Heart left ventricle (tissue), 16 donors: ENCODE results near the gene ZNF784. TPM values are rescaled to one million over a fixed set of nuclear protein-coding genes. Genes with fewer than 3 reads are reported as not detected.

Experiments
- ATAC-seq, 4 donors: fragments of 200-7000 bp; cut with Tn5 transposase; one replicate each; pipeline ENCODE4 v1.9.1; 2020 to 2022; ENCODE audit warnings: moderate library complexity in 4 of 4, mild to moderate bottlenecking in 3 of 4, moderate number of reproducible peaks in 1 of 4
- DNase-seq, 5 donors: peaks; one replicate each; pipeline ENCODE4 v3.0.0-alpha.2; 2020
- H3K27ac ChIP-seq, 12 donors: fragments of 200-600 bp; sonication (generic) in 4 of 12; one replicate each; pipeline versions ENCODE4 v1.5.0 to v1.8.0; 2016 to 2022; ENCODE audit warnings: mild to moderate bottlenecking in 2 of 12
- H3K27me3 ChIP-seq, 9 donors: fragments of 200-600 bp; sonication (generic) in 2 of 9; one replicate each; pipeline versions ENCODE4 v1.5.1 to v1.8.0; 2016 to 2022; ENCODE audit warnings: mild to moderate bottlenecking in 3 of 9
- H3K36me3 ChIP-seq, 9 donors: fragments of 200-600 bp; sonication (generic) in 2 of 9; one replicate each; pipeline versions ENCODE4 v1.5.0 to v1.8.0; 2018 to 2022; ENCODE audit warnings: mild to moderate bottlenecking in 2 of 9
- H3K4me1 ChIP-seq, 12 donors: fragments of 200-600 bp; sonication (generic) in 4 of 12; one replicate each; pipeline versions ENCODE4 v1.5.0 to v1.8.0; 2016 to 2022; ENCODE audit warnings: mild to moderate bottlenecking in 3 of 12
- H3K4me3 ChIP-seq, 12 donors: fragments of 200-600 bp; sonication (generic) in 4 of 12; one replicate each; pipeline versions ENCODE4 v1.5.0 to v1.8.0; 2017 to 2022; ENCODE audit warnings: mild to moderate bottlenecking in 9 of 12, moderate library complexity in 4 of 12
- H3K9me3 ChIP-seq, 12 donors: fragments of 200-600 bp; sonication (generic) in 4 of 12; one replicate each; pipeline versions ENCODE4 v1.5.0 to v1.8.0; 2016 to 2022; ENCODE audit warnings: mild to moderate bottlenecking in 1 of 12
- POLR2A ChIP-seq, 2 donors: fragments of 450-650 bp; IDR thresholded peaks; one replicate each; pipeline ENCODE4 v1.6.1; 2017; ENCODE audit warnings: antibody characterized with exemption in 2 of 2, mild to moderate bottlenecking in 2 of 2, moderate library complexity in 2 of 2
- WGBS, 4 donors: extraction: QIAGEN DNeasy Blood & Tissue Kit in 2 of 4; methylation state at CpG; one replicate each; pipeline versions ENCODE4 v1.1.5 to v1.1.7; 2013 to 2018; 5-methylcytosine and 5-hydroxymethylcytosine counted together
- intact Hi-C, 10 donors: fragments of 100-400 bp; cut with DNase I; formaldehyde crosslinking; loops; one replicate each; pipeline versions ENCODE4 v1.11.1 to v1.14.2; 2022
- polyA plus RNA-seq, 2 donors: library from polyadenylated mRNA; stranded (reverse); fragments of 200-250 nt; gene quantifications; one replicate each; pipeline ENCODE4 v1.2.3, GENCODE V29; 2013
- total RNA-seq, 9 donors: library from RNA; depleted of rRNA in 2 of 9; stranded (reverse); fragments of >200 nt in 2 of 9; fragmentation: NEBNext Ultra II Directional in 3 of 9; extraction: Animal tissue kit (Norgen Biotek cat#: 25700) in 3 of 9; gene quantifications; one replicate each; pipeline versions ENCODE4 v1.1.0 to v1.2.4, GENCODE V29; 2016 to 2023
- TF ChIP-seq, protein P1 (sequence below), 12 donors: fragments of 200-600 bp; sonication (generic) in 4 of 12; IDR thresholded peaks; one replicate each; pipeline versions ENCODE4 v1.5.0 to v1.8.0; 2018 to 2022; ENCODE audit warnings: antibody characterized with exemption in 12 of 12, mild to moderate bottlenecking in 5 of 12
- donor health status: ischemic (EF 13 %, LVEDD 7.1; RV severe dilation, severe dysfunction).
- donor health status: healthy with polysubstance abuse.
- donor health status: DM: no; HTN: yes; CAD: no.
- donor health status: DM: no; HTN: no; CAD: no.
- donor health status: ischemic (EF 25% LVEDD 6.9; RV normal size, moderate dysfunction).
- donor health status: ischemic (EF 25% LVEDD 5.7; RV mildly dilated, moderate dysfunction).
- donor health status: healthy.
- donor health status: DM: yes; HTN: yes; CAD: no.
- donor health status: ischemic (EF 35%, LVEDD 5.7; RV mildly dilated, moderate dysfunction).
- donor health status: nonischemic (EF 11% LVEDD 7.7; RV severe dilation, severe dysfunction).
- donor health status: DM: yes; HTN: yes; CAD: no.
- donor health status: PGD.
- donor health status: ischemic (EF 29% LVEDD 5.4; RV normal size, mild dysfunction).
- donor health status: nonischemic (EF 23%, LVEDD 6.1; RV moderate dilation, normal function).

The ZNF784 gene
- total and polyA plus RNA-seq, 11 donors: 6.7 to 15.8 (median 9.2) TPM

DNA sequence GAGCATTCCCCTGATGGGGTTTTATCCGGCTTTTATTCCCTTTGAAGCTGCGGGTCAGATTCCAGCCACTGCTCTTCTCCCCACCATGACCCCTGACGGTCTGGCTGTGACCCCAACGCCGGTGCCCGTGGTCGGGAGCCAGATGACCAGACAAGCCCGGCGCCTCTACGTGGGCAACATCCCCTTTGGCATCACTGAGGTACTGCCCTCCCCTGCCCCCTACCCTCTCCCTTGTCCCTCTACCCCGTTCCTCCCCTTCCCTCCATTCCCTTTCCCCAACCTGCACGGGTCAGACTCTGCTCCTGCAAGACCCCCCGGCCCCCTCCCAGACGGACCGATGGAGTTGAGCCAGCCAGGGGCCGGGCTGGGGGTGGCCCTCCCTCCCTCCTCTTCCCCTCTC is 36.6 kb upstream of the ZNF784 start:
- Histone ChIP-seq H3K36me3 (peaks cover 3 to 72% (median 65%) of the 10 kb centered on the region in 9 donors), H3K4me1 (peaks cover 12 to 50% (median 38%) of the 10 kb centered on the region in 12 donors), H3K4me3 (no peak overlapping the region), H3K27ac (no peak overlapping the region), H3K9me3 (no peaks in the 10 kb centered on the region), H3K27me3 (no peaks in the 10 kb centered on the region)
- ATAC-seq (no peak), DNase-seq (no peak)
- TF ChIP-seq POLR2A (IDR thresholded peaks at IDR 0.05): no peak
- TF ChIP-seq, protein P1, sequence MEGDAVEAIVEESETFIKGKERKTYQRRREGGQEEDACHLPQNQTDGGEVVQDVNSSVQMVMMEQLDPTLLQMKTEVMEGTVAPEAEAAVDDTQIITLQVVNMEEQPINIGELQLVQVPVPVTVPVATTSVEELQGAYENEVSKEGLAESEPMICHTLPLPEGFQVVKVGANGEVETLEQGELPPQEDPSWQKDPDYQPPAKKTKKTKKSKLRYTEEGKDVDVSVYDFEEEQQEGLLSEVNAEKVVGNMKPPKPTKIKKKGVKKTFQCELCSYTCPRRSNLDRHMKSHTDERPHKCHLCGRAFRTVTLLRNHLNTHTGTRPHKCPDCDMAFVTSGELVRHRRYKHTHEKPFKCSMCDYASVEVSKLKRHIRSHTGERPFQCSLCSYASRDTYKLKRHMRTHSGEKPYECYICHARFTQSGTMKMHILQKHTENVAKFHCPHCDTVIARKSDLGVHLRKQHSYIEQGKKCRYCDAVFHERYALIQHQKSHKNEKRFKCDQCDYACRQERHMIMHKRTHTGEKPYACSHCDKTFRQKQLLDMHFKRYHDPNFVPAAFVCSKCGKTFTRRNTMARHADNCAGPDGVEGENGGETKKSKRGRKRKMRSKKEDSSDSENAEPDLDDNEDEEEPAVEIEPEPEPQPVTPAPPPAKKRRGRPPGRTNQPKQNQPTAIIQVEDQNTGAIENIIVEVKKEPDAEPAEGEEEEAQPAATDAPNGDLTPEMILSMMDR (IDR thresholded peaks at IDR 0.05): no peak
- WGBS, 4 donors: 70 to 78% (median 74%) methylated on average over 16 of the region's 16 CpGs
- intact Hi-C loops: no loop called here

DNA sequence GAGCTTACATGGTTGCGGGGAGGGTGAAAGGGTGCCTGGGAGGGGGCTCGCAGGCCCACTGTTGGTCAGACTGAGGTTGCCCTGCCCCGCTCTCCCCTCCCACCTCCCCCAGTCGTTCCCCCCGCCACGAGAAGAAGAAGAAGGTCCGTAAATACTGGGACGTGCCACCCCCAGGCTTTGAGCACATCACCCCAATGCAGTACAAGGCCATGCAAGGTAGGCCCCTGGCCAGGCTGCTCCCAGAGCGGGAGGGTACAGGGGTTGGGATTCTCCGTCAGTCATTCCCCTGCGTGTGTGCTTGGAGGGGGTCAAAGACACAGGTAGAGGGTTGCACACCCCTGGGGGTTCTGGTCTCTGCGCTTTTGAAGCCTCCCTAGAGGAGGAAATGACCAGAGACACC is 36.0 kb upstream of the ZNF784 start:
- DNase-seq: no peak
- intact Hi-C loops: no loop called here
- TF ChIP-seq POLR2A (IDR thresholded peaks at IDR 0.05): no peak
- TF ChIP-seq, protein P1 (IDR thresholded peaks at IDR 0.05): no peak
- Histone ChIP-seq H3K36me3 (peaks cover 3 to 66% (median 59%) of the 10 kb centered on the region in 9 donors), H3K4me3 (no peak overlapping the region), H3K27ac (no peak overlapping the region), H3K9me3 (no peaks in the 10 kb centered on the region), H3K4me1 (peaks cover 12 to 56% (median 44%) of the 10 kb centered on the region in 12 donors), H3K27me3 (no peaks in the 10 kb centered on the region)
- WGBS, 4 donors: 83 to 91% (median 89%) methylated on average over 9 to 12 of the region's 12 CpGs
- ATAC-seq: no peak

DNA sequence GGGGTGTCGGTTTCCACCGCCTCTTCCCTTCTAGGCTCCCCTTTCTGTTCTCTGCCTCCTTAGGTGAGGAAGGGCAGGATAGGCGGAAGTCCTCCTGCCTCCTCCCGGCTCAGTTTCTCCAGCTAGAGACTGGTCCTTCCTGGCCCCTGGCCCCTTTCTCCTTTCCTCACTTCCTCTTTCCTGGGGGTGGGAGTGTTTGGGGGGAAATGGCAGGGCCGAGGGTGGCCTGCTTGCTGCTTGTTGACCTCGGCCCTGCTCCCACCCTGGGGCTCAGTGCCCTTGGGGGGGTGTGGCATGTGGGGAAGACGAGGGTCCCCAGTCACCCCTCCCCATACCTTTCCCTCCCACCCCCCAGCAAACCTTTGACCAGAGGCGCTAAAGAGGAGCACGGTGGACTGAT is 35.5 kb upstream of the ZNF784 start:
- peaks cover 12 to 57% (median 44%) of the 10 kb centered on the region in 12 donors for H3K4me1 ChIP-seq
- intact Hi-C loops: loop anchor here in 1 of 10 donors (2.0 kb wide), 1 partner anchor 13 kb away; no protein-coding TSS in a partner anchor
- H3K27me3 ChIP-seq: no peaks in the 10 kb centered on the region
- TF ChIP-seq, protein P1 (IDR thresholded peaks at IDR 0.05): no peak
- TF ChIP-seq POLR2A (IDR thresholded peaks at IDR 0.05): no peak
- WGBS, 4 donors: 60 to 68% (median 61%) methylated on average over 8 to 9 of the region's 9 CpGs
- no peak overlapping the region for H3K27ac ChIP-seq
- H3K36me3 ChIP-seq: peaks cover 3 to 62% (median 56%) of the 10 kb centered on the region in 9 donors
- DNase-seq: no peak
- no peak for ATAC-seq
- no peak overlapping the region for H3K4me3 ChIP-seq
- H3K9me3 ChIP-seq: no peaks in the 10 kb centered on the region

DNA sequence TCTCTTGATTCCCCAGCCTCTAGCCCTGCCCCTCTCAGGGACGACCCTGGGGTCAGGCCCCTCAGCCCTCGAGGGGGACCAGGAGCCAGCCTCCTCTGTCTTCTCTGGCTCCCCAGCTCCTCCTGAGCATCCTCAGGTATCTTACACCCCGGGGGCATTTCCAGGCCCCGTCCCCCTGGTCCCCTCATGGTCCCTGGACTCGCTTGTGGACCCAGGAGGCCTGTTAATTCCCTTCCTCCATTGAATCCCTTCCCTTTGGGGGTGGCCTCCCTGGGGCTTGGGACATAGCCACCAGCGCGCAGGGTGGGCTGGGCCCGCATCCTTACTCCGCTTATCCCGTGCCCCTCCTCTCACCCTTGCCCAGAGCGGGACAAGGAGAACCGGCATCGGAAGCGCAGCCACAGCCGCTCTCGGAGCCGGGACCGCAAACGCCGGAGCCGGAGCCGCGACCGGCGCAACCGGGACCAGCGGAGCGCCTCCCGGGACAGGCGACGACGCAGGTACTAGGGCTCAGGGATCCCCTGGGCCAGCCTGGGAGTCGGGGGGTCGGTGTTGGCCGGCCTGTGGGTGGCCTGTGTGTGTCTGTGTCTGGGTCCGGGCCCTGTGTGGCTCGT is 34.6 kb upstream of the ZNF784 start:
- WGBS, 4 donors: 84 to 92% (median 90%) methylated on average over 32 to 37 of the region's 37 CpGs
- no peaks in the 10 kb centered on the region for H3K27me3 ChIP-seq
- H3K4me3 ChIP-seq: no peak overlapping the region
- H3K4me1 ChIP-seq: peaks cover 12 to 57% (median 44%) of the 10 kb centered on the region in 12 donors
- no peaks in the 10 kb centered on the region for H3K9me3 ChIP-seq
- no peak for TF ChIP-seq POLR2A (IDR thresholded peaks at IDR 0.05)
- TF ChIP-seq, protein P1 (IDR thresholded peaks at IDR 0.05): no peak
- intact Hi-C loops: loop anchor here in 1 of 10 donors (2.0 kb wide), 1 partner anchor 14 kb away; no protein-coding TSS in a partner anchor
- ATAC-seq (no peak), DNase-seq (no peak)
- no peak overlapping the region for H3K27ac ChIP-seq
- peaks cover 3 to 54% (median 47%) of the 10 kb centered on the region in 9 donors for H3K36me3 ChIP-seq
